ENCODE results near the gene MELTF. TPM values are rescaled to one million over a fixed set of nuclear protein-coding genes. Genes with fewer than 3 reads are reported as not detected.
A peak's percentile ranks its signal among the peaks of the same experiment; 100 is the strongest.

Gene MELTF
- total RNA-seq, 1 donor from 2014 or later, result 5.0 TPM

DNA sequence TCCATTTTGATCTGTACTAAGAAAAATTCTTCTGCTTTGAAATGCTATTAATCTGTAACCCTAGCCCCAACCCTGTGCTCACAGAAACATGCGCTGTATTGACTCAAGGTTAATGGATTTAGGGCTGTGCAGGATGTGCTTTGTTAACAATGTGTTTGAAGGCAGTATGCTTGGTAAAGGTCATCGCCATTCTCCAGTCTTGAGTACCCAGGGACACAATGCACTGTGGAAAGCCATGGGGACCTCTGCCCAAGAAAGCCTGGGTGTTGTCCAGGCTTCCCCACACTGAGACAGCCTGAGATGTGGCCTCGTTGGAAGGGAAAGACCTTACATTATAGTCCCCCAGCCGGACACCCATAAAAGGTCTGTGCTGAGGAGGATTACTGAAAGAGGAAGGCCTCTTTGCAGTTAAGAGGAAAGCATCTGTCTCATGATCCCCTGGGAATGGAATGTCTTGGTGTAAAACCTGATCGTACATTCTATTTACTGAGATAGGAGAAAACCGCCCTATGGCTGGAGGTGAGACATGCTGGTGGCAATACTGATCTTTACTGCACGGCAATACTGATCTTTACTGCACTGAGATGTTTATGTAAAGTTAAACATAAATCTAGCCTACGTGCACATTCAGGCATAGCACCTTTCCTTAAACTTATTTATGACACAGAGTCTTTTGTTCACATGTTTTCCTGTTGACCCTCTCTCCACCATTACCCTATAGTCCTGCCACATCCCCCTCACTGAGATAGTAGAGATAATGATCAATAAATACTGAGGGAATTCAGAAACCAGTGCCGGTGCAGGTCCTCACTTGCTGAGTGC is 67.3 kb downstream of the MELTF start:
- Mint-ChIP-seq H3K27me3 (peaks cover 23% of the 10 kb centered on the region), H3K36me3 (ENCODE audit: insufficient read depth) (peaks cover 5% of the 10 kb centered on the region), H3K4me3 (ENCODE audit: low read depth) (peak overlapping the region; percentile 30), H3K9me3 (ENCODE audit: low read depth) (no peaks in the 10 kb centered on the region), H3K4me1 (ENCODE audit: low read depth) (peaks cover 16% of the 10 kb centered on the region), H3K27ac (peak overlapping the region; percentile 96)
- DNase-seq (ENCODE audit: low spot score, unreplicated experiment), result no peak
- TF ChIP-seq, protein P1, sequence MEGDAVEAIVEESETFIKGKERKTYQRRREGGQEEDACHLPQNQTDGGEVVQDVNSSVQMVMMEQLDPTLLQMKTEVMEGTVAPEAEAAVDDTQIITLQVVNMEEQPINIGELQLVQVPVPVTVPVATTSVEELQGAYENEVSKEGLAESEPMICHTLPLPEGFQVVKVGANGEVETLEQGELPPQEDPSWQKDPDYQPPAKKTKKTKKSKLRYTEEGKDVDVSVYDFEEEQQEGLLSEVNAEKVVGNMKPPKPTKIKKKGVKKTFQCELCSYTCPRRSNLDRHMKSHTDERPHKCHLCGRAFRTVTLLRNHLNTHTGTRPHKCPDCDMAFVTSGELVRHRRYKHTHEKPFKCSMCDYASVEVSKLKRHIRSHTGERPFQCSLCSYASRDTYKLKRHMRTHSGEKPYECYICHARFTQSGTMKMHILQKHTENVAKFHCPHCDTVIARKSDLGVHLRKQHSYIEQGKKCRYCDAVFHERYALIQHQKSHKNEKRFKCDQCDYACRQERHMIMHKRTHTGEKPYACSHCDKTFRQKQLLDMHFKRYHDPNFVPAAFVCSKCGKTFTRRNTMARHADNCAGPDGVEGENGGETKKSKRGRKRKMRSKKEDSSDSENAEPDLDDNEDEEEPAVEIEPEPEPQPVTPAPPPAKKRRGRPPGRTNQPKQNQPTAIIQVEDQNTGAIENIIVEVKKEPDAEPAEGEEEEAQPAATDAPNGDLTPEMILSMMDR (IDR thresholded peaks at IDR 0.05; ENCODE audit: unreplicated experiment), result no peak

DNA sequence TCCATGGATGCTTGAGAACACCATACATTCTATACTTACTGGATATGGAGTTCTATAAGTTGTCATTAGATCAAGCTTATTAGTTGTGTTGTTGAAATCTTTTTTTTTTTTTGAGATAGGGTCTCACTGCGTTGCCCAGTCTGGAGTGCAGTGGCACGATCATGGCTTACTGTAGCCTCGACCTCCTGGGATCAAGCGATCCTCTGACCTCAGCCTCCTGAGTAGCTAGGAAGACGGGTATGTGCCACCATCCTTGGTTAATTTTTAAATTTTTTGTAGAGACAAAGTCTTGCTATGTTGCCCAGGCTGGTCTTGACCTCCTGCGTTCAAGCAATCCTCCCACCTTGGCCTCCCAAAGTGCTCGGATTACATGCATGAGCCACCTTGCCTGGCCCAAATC is 74.8 kb downstream of the MELTF start:
- TF ChIP-seq, protein P1 (IDR thresholded peaks at IDR 0.05; ENCODE audit: unreplicated experiment), result no peak
- no peaks in the 10 kb centered on the region for H3K9me3 Mint-ChIP-seq (ENCODE audit: low read depth)
- H3K4me1 Mint-ChIP-seq (ENCODE audit: low read depth), result no peaks in the 10 kb centered on the region
- DNase-seq (ENCODE audit: low spot score, unreplicated experiment), result no peak
- no peaks in the 10 kb centered on the region for H3K36me3 Mint-ChIP-seq (ENCODE audit: insufficient read depth)
- no peak overlapping the region for H3K27ac Mint-ChIP-seq
- no peak overlapping the region for H3K4me3 Mint-ChIP-seq (ENCODE audit: low read depth)
- peaks cover 12% of the 10 kb centered on the region for H3K27me3 Mint-ChIP-seq

Other genes with a start within 250 kb of the MELTF start
- 41.1 and 41.4 TPM in 2 replicates for gene SENP5, start 161.9 kb downstream of the MELTF start, total RNA-seq
- 79.9 and 84.9 TPM in 2 replicates for gene NCBP2, start 87.3 kb downstream of the MELTF start, total RNA-seq
- gene PIGZ, start 61.0 kb downstream of the MELTF start, total RNA-seq, result 4.7 and 6.0 TPM in 2 replicates